ENCODE data around the gene OR52R1.
"Not testable (repeated sequence)": the region's sequence is repeated elsewhere in the genome, so short reads cannot be mapped to it uniquely, and the experiment has no call there.

The OR52R1 gene

DNA sequence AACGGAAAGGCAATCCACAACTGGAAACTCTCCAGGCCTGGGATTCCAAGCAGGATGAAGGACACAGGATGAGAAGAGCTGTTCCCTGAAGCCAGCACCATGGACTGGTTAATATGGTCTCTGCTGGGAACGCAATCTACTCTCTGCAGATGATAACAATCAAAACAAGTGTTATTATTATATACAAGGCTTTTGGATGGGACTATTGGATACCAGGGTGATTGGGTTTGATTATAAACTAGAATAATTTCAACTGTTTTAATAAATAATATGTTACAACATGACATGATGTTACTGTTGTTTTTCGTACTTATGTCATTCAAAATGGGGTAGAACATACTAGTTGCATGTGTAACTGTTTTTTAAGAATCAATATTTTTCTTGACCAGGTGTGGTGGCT is at the start of gene OR52R1:
OR52R1 (minus strand) TSS at position 101 of the 400 bp plus-strand sequence; CDS start at position 101, 0 bp downstream.
- in situ Hi-C loops (cut with MboI; ENCODE audit: low sequenced_read_pairs) = no loop called here

DNA sequence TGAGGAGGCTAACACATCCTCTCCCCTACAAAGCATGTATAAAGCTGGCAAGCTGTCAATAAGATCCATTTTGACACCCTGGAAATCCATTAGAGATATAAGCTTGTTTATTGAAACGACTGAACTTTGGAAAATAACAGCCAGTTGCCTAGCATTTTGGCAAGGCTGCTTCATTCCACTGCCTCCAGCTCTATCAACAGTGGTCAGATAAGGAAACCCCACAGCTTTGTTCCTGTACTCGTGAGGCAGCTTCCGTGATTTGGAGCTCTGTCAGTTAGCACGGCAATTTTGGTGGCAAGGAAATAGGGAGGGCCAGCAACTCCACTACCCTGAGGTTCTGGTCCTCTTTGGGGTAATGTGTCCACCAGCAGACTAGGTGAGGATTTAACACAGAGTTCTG is 46.9 kb upstream of the OR52R1 start:
- in situ Hi-C loops (cut with MboI; ENCODE audit: low sequenced_read_pairs) = no loop called here

DNA sequence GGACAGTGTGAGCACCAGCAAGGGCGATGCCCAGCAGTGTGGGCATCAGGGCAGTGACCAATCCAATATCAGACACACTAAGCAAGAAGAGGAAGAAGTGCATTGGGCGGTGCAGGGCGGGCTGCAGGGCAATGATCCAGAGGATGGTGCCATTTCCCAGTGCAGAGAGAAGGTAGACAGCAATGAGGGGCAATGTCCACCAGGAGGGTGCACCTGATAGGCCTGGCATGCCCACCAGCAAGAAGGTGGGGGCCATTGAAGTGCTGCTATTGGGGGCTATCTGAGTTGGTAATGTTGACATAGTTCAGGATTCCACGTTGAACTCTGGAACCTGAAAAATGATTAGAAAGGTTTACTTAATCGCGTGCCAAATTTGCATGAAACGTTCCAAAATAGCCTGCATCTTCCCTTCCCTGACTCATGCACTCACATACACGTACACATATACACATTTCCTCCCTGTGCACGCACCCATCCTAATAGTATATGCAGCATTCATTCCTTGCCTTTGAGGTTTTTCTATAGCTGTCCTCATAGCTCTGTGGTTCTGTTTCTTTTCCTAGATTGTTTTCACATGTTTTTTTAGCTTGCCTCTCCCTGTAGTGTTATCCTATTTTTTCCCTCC is 44.8 kb upstream of the OR52R1 start, which contains the start of gene OR51S1:
OR51S1 (minus strand) TSS at position 301 of the 625 bp plus-strand sequence; CDS start at position 301, 0 bp downstream.
- in situ Hi-C loops (cut with MboI; ENCODE audit: low sequenced_read_pairs) = no loop called here

DNA sequence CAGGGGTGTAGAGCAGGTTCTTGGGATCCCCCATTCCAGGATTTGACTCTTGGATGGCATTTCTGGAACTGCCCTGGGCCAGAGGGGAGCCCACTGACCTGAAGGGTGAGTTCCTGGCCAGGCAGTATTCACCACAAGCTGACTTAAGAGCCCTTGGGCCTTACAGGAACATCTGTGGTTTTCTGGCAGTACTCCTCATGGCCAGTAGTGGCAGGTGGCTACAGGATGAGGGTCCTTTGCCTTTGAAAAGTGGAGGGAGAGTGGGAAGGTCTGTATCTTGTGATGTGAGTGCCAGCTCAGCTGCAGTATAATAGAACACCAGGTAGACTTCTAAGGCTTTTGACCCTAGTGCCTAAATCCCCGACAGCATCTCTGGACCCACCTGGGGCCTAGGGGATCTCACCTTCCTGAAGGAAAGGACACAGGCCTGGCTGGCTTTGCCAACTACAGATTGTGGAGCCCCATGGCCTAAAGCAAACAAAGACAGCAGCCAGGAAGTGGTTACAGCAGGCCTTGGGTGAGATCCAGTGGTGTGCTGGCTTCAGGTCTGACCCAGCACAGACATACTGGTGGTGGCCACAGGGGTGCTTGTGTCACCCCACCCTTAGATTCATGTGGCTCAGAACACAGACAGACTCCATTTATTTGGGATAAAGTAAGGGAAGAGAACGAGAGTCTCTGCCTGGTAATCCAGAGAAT is 35.8 kb upstream of the OR52R1 start:
- in situ Hi-C loops (cut with MboI; ENCODE audit: low sequenced_read_pairs) = no loop called here

DNA sequence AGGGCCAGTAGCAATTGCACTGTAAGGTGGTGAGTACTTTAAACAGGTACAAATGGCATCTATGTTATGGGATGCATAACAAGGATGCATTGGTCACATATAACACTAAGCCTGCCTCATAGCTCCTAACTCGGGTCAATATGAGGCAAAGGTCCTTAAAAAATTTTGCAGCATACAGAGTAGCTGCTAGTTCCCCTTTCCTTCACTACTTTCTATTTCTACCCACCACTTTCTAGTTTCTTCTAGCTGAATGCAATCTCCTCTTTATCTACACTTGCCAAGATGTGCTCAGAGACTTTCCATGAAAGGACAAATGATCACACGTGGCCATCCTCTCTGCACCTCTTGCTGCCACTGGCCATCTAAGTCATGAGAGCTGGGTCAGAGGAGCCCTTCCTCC is 26.7 kb upstream of the OR52R1 start:
- in situ Hi-C loops (cut with MboI; ENCODE audit: low sequenced_read_pairs) = no loop called here

DNA sequence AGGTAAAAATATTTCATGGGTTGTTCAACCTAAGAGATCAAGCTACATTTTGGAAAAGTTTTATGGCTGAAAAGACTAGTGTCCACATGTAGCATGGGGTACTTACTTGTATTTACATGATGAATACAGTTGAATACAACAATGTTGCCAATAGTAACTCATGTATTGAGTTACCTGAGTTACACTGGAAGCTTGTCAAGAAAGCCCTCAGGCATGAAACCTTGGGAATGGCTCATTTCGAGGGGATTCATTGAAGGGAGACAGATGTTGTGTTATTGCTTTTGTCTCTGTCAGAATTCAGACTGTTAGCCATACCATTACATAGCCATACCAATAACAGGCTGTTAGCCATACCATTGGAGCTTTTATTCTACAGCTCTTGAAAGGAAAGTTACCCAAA is 26.2 kb upstream of the OR52R1 start:
- in situ Hi-C loops (cut with MboI; ENCODE audit: low sequenced_read_pairs) = no loop called here

DNA sequence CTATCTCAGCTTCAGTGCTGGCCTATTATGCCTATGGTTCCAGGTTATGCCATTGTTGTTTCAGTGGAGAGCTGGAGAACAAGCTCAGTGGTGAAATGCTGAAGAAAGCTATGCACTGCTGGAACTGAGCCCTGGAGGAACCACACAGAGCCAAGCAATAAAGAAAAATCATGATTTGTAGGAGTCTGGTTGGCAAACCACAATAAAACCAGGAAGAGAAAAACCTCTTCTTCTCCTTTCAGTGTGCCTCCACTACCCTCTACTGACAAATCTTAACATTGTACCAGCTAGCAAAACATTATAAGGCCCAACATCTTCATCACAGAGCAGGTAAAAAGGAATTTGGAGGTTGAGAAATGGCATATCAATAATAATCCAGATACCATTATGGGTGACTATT is 22.2 kb upstream of the OR52R1 start:
- in situ Hi-C loops (cut with MboI; ENCODE audit: low sequenced_read_pairs) = no loop called here

DNA sequence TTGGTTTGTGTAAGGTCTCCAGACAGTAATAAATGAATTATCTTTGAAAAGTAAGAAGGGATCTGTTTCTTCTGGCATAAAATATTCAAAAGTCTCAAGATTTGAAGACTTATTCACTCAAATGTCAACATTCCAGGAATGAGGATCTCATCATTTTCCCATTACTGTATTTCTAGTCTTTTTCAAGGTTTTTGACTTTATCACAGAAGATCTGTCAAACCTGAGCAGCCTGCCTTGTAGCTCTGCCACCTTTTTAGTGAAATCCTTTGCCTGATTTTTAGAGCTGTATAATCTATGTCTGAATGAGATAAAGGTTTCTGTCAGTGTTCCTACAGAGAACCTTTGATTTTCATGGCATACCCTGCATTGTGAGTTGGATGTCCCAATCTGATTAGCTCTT is 21.0 kb upstream of the OR52R1 start:
- in situ Hi-C loops (cut with MboI; ENCODE audit: low sequenced_read_pairs) = no loop called here

DNA sequence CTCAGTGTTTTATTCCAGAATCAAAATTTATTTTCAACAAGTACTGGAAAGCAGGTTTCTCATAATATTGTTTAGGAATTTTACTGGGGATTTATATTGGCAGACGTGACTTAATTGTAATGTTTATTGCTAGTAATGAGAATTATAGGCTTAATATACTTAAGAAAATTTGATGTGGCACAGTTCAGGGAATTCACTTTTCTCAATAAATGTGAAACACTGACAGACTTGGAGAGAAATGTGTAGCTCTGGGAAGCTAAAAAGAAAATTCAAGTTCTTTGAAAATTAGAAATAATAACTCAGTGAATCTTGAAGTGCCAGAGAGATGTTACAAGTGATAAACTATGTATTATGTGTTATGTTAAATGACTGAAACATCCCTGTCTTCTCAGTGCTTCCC is 16.8 kb upstream of the OR52R1 start, which contains the start of gene OR51F2:
OR51F2 (plus strand) TSS at position 301 of the 400 bp plus-strand sequence. CDS start 101 bp downstream, outside the sequence.
- in situ Hi-C loops (cut with MboI; ENCODE audit: low sequenced_read_pairs) = no loop called here

DNA sequence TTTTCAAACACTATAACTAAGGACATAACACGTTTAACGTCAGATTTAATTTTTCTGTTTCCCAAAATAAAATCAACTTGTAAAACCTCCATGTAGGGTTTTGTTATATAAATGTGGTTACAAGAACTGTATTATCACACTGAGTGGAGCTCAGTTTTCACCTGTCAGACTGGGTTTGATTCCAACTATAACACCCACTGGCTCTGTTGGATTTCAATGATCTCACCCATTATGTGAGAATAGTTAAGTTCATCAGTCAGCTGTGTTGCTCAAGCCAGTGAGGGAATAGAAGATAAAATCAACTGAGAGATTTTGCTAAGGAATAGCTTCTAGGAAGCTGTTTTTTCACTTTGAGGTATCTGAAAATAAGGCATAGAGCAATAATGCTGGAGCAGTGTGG is 5.1 kb upstream of the OR52R1 start:
- in situ Hi-C loops (cut with MboI; ENCODE audit: low sequenced_read_pairs) = no loop called here

DNA sequence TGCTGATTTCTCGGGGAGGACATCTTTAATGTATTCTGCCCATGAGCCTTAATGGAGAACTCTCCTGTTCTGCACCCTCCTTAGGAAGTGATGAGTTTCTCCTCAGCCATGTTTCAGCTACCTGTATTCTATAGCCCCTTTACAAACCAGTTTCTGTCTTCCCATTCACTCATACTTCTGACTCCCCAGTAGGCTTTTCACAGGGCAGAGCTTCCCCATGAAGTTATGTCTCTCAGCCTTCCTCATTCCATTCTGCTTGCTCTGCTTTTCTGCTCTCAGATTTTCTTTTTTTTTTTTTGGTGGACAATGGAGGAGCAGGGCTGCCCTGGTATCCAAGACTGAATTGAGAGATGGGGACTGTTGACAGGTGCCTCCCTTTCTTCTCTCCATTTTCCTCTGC is 4.3 kb upstream of the OR52R1 start:
- in situ Hi-C loops (cut with MboI; ENCODE audit: low sequenced_read_pairs) = no loop called here

DNA sequence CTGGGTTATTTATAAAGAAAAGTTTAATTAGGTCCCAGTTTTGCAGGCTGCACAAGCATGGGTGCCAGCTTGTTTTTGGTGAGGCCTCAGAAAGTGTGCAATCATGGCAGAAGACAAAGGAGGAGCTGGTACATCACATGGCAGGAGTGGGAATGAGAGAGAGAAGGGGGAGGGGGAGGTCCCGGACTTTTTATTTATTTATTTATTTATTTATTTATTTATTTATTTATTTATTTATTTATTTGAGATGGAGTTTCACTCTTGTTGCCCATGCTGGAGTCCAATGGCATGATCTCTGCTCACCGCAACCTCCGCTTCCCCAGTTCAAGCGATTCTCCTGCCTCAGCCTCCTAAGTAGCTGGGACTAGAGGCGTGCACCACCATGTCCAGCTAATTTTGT is 2.9 kb downstream of the OR52R1 start:
- in situ Hi-C loops (cut with MboI; ENCODE audit: low sequenced_read_pairs) = not testable (repeated sequence)

DNA sequence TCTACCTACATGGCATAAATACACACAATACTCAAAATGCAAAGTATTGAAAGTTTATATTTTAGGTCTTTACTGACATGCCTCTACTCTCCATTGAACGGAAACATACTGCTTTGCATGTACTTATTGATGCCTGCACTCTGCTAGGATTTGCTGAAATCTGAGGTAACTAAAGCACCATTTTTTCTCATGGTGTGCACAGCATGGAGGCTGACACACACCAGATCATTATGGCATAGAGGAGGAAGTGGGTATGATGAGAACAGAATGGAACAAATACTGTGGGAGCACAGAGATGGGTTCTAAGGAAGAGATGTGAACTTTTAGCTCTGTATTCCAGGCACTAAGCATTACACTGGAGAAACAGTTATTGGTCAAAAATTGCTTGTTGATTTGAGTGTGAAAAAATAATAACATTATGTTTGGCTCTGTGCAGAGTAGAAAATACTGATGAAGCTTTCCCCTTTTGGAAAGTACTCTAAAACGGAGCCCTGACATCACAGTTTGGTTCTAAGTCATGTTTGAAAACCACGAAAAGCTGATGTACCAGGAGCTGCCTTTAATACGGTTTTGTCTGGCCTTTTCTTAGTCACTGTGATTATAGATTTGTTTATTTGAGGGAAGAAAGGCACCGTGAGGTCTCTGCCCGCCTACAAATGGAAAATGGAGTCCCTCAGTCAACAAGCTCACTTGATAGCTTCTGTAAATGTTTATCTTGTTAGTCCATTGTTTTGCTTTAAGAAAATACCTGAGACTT is 5.6 kb downstream of the OR52R1 start:
- in situ Hi-C loops (cut with MboI; ENCODE audit: low sequenced_read_pairs) = no loop called here

DNA sequence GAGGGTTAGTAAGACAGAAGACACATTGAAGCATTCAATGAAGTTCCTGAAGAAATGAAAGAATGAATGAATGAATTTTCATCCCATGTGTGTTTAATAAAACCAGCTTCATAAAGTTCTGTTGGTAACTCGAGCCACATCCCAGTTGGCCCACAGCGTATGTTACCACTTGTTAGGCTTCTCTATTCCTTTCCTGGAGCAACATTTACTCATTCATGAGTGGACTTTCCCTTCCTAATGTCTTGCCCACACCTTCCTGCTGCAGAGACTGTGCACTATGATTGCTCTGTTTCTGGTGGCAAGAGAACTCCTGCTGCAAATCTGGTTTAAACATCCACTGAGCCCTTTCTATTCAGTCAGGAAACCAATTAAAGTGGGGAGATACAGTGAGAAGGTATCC is 7.0 kb downstream of the OR52R1 start:
- in situ Hi-C loops (cut with MboI; ENCODE audit: low sequenced_read_pairs) = no loop called here

DNA sequence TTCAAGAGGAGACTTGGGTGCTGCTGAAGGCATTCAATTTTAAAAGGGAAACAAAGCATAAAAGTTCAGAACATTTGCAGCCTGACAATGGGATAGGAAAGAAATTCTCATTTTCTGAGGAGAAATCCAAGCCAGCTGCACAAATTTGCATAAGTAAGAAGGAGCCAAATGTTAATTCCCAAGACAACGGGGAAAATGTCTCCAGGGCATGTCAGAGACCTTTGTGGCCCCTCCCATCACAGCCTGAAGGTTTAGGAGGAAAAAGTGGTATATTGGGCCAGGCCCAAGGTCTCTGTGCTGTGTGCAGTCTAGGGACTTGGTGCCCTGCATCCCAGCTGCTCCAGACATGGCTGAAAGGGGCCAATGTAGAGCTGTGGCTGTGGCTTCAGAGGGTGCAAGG is 21.7 kb downstream of the OR52R1 start:
- in situ Hi-C loops (cut with MboI; ENCODE audit: low sequenced_read_pairs) = no loop called here

DNA sequence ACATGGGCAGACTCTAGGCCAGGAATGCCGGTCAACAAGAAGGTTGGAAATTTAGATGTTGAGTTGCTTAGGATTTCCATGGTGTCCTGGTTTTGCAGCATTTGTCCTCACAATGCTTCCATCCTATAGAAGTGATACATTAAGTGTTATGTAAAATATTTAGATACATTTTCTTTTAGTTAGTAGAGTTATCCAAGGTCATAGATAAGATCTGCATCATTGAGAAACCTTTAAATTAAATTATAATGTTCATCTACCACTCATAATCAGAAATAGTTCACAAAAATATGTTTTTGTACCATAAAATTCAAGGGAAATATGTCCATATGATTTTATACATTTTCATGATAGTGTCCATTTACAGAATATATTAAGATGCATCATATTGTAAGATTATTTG is 34.3 kb downstream of the OR52R1 start, which contains the start of gene OR51F1:
OR51F1 (minus strand) TSS at position 101 of the 400 bp plus-strand sequence; CDS start at position 101, 0 bp downstream.
- in situ Hi-C loops (cut with MboI; ENCODE audit: low sequenced_read_pairs) = no loop called here

DNA sequence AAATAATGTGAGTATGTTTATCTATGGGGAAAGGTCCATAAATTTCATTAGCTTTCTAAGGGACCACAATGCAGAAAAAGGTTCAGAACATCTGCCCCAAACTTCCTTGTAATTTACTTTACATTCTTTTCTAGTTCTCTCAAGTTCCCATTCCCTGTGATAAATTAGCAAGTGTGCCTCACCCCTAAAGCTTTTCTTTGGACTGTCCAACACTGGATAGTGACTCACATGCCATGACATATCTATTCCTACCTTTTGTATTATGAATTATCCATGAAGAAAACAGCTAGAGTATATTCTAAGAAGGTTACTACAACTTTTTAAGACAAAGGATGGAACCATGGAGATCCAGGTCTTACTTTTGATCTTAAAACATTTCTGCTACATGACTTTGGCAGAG is 36.1 kb downstream of the OR52R1 start:
- in situ Hi-C loops (cut with MboI; ENCODE audit: low sequenced_read_pairs) = no loop called here

DNA sequence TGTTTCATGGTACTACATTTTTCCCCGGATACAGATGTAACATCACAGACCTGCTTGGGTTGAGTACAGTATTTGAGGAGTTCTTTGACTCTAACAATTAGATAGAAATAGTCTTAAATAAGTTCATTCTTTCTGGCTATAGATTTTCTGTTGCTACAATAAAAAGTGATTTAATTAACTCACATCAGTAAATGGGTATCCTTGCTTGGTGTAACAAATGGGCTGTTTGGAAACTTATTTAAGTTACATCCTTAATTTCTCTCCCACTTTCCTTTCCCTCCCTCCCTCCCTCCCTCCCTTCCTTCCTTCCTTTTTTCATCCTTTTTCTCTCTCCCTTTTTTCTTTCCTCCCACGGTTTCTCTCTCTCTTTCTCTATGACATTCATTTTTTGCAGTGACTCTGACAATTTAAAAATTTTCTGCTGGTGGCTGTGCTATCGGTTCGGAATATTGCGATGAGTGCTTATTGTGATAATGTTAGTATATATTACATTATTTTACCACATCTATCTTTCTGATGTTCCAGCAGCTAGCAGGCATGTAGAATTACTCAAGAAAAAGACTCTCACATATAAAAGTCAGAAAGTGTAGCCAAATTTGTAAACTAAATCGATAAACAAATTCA is 37.6 kb downstream of the OR52R1 start:
- in situ Hi-C loops (cut with MboI; ENCODE audit: low sequenced_read_pairs) = no loop called here

DNA sequence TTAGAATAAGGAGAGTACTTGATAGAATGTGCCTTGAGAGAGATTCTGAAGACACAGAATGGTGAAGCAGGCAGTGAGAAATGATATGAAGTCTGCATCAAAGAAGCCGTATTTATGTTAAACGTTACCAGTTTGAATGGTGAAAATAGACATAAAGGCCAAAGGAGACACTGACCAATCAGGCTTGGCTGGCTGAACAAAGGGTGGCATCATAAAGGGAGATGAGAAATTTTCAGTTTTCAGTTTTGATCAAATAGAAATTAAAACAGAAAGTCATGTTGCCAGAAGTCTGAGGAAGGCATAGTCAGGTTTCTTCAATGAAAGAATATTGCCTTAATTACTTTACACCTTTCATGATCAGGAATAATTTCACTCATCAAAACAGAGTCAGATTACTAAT is 41.1 kb downstream of the OR52R1 start:
- in situ Hi-C loops (cut with MboI; ENCODE audit: low sequenced_read_pairs) = no loop called here
